HG02981 (cell line): Measurements from ENCODE around the gene ZDHHC17.
"Not testable (repeated sequence)": the region's sequence is repeated elsewhere in the genome, so short reads cannot be mapped to it uniquely, and the experiment has no call there.

ENCODE experiments used
- ATAC-seq: cut with Tn5 transposase; IDR thresholded peaks from one replicate; pipeline ENCODE4 v1.9.1; 2021; ENCODE audit warnings: mild to moderate bottlenecking, moderate library complexity; ENCODE audit not compliant: unreplicated experiment

The ZDHHC17 gene

GRCh38 chr12:76763746-76764675 is at the start of gene ZDHHC17:
Gene ZDHHC17 (plus strand): TSS chr12:76764115. CDS start chr12:76764237, 122 bp downstream.
- peak; percentile 93 for ATAC-seq

- ATAC-seq: no peak
Measured at GRCh38 chr12:76714415-76714814, 49.5 kb upstream of the ZDHHC17 start.

- ATAC-seq: no peak
Measured at GRCh38 chr12:76714861-76715260, 49.1 kb upstream of the ZDHHC17 start.

DNA sequence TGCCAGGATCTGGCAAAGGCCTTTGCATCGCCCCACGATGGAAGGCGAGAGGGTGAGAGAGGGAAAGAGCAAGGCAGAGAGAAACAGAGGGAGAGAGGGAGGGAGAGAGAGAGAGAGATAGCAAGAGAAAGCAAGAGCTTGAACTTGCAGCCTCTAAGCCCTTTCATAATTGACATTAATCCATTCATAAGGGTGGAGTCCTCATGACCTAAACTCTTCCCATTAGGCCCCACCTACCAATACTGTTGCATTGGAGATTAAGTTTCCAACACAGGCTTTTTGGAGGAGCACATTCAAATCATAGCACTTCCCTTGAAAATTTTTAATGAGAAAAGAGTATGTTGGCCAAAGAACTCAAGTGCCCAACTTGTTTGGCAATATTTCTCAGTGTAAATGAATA is 48.6 kb upstream of the ZDHHC17 start:
- ATAC-seq: no peak

GRCh38 chr12:76717314-76717713 is 46.6 kb upstream of the ZDHHC17 start:
- ATAC-seq: no peak

GRCh38 chr12:76719171-76720041 is 44.5 kb upstream of the ZDHHC17 start:
- ATAC-seq: no peak

DNA sequence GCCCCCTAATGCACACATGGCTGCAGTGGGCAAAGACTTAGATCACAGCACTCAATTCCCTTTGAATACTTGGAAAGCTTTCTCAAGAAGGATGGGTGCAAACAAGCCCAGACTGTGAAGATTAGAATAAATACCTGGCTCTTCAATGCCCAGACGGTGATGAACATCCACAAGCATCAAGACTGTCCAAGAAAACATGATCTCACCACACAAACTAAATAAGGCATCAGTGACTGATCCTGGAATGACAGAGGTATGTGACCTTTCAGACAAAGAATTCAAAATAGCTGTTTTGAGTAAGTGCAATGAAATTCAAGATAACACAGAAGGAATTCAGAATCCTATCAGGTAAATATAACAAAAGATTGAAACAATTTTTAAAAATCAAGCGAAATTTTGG is 43.8 kb upstream of the ZDHHC17 start:
- no peak for ATAC-seq

DNA sequence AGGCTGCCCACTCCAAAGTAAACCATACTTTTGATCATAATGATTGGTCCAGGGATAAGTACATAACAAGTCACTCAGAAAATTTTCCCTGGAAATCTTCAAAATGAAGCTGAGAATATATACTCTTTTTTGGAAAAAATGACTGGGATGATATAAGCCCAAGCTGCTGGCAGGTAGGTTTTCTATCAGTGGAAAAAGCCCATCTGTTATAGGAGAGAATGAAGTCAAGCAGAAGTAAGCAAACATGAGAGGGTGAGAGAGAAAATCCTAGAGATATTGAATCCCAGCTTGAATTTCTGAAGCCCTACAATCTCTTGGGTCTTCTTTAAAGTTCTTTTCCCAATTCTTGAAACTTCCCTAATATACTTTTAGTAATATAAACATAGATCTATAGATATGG is 37.3 kb upstream of the ZDHHC17 start:
- ATAC-seq: no peak

DNA sequence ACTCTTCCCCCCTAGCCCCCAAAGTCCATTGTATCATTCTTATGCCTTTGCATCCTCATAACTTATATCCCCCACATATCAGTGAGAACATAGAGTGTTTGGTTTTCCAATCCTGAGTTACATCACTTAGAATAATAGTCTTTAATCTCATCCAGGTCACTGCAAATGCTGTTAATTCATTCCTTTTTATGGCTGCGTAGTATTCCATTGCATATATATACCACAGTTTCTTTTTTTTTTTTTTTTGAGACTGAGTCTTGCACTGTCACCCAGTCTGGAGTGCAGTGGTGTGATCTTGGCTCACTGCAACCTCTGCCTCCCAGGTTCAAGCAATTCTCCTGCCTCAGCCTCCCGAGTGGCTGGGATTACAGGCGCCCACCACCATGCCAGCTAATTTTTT is 31.7 kb upstream of the ZDHHC17 start:
- not testable (repeated sequence) for ATAC-seq

DNA sequence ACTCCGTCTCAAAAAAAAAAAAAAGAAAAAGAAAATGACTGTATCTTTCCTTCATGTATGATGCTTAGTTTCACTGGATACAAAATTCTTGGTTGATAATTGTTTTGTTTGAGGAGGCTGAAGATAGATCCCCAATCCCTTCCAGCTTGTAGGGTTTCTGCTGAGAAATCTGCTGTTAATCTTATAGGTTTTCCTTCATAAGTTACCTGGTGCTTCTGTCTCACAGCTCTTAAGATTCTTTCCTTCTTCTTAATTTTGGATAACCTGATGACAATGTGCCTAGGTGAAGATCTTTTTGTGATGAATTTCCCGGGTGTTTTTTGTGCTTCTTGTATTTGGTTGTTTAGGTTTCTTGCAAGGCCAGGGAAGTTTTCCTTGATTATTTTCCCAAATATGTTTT is 26.2 kb upstream of the ZDHHC17 start:
- not testable (repeated sequence) for ATAC-seq

GRCh38 chr12:76738824-76739579 is 24.9 kb upstream of the ZDHHC17 start:
- ATAC-seq: no peak

- no peak for ATAC-seq
Measured at GRCh38 chr12:76739896-76740295, 24.0 kb upstream of the ZDHHC17 start.

GRCh38 chr12:76740501-76740900 is 23.4 kb upstream of the ZDHHC17 start:
- no peak for ATAC-seq

DNA sequence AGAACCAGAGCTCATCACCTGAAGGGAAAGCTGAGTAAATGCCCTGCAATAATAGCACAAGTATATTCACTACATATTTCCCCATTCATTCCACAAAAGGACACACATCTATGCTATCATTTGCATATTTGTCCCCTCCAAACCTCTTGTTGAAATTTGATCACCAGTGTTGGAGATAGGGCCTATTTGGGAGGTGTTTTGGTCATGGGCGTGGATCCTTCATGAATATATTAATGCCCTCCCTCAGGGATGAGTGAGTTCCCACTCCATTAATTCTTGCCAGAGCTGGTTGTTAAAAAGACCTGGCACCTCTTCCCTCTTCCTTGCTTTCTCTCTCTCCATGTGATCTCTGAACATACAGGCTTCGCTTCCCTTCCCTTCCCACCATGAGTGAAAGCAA is 18.6 kb upstream of the ZDHHC17 start:
- no peak for ATAC-seq

- no peak for ATAC-seq
Measured at GRCh38 chr12:76746516-76746915, 17.4 kb upstream of the ZDHHC17 start.

DNA sequence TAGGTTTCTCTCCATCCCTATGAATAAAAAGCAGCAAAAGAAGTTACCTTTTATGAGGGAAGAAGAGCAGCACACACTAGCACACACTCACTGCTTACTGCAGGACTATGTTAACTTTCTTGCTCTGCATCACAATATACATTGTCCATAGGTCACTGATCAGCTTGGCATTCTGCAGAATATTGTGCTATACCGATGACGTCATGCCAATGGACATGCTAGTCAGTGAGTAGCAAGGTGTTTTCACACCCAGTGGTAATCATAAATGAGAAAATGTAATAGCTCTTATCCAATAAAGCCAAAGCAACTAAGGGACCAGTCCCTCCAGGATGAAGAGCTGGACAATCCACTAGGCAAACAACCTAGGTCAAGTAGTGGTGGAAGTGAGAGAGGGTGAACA is 16.7 kb upstream of the ZDHHC17 start:
- ATAC-seq: no peak

DNA sequence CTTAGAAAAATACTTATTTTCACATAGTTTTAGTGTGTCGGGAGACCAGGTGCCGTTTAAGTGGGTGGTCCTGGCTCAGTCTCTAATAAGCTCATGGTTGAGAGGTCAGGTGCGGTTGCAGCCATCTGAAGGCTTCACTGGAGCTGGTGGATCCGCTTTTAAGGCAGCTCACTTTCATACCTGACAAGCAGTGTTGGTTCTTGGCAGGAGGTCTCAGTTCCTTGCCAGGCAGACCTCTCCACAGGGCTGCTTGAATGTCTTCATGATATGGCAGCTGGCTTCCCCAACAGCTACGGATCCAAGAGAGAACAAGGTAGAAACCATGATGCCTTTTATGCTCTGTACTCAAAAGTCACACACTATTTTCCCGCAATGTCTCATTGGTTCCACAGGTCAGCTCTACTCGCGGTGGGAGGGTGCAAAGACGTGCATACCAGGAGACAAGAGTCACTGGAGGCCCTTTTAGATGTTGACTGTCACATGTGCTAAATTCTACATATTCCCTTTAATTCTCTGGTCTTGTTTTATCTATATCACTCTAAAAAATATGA is 8.0 kb upstream of the ZDHHC17 start:
- ATAC-seq: no peak

- ATAC-seq: no peak
Measured at GRCh38 chr12:76757694-76758093, 6.2 kb upstream of the ZDHHC17 start.

- no peak for ATAC-seq
Measured at GRCh38 chr12:76762601-76762980, 1.3 kb upstream of the ZDHHC17 start.

GRCh38 chr12:76764856-76765255 is 941 bp downstream of the ZDHHC17 start:
- ATAC-seq: no peak

GRCh38 chr12:76765598-76765997 is 1.7 kb downstream of the ZDHHC17 start:
- no peak for ATAC-seq
